LHCN-M2 (cell line): Measurements from ENCODE around the gene COPE. TPM values are rescaled to one million over a fixed set of nuclear protein-coding genes. Genes with fewer than 3 reads are reported as not detected.

Experiments
- DNase-seq: peaks from one replicate; pipeline ENCODE4 v3.0.0-alpha.2; 2012; ENCODE audit warnings: low read depth
- total RNA-seq: library from RNA; depleted of rRNA; stranded (reverse); fragments of >200 nt; gene quantifications from 2 replicates; pipeline ENCODE4 v1.2.3, GENCODE V29; 2014

Gene COPE
- total RNA-seq, 1 experiment from 2014 or later: 375 TPM

DNA sequence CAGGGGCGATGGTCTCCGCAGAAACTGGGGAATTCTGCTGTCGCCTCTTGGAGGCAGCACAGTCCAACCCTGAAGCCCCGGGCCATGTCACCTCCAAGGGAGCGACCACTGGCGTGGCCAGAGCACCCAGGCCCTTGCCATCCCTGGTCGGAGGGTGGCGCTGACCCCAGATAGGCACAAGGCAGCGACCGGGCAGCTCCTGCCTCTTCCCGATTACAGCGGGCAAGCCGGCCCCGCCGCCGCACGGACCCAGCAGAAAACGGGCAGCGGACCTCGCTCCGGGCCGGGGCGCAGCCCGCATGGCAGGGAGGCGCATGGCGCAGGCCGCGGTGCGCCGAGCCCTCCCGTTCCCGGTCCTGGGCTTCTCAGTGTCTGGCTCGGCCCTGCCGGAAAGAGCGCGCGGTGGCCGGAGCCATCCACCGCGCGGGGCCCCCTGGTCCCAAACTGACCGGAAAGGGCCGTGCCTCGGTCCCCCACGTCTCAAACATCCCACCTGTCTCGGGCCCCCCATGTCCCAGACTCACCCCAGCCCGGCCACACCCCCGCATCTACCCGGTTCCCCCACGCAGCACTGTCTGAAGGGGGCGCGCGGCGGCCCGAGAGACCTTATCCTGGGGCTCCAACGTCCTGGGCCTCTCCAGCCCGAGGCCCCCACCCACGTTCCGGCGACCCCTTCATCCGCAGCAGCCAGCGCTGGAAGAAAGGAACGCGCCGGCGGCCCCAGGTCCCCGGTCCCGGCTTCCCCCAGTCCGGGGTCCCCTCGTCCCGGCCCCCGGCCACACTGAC lies 24.0 kb downstream of the COPE start:
- DNase-seq: peak; percentile 50

DNA sequence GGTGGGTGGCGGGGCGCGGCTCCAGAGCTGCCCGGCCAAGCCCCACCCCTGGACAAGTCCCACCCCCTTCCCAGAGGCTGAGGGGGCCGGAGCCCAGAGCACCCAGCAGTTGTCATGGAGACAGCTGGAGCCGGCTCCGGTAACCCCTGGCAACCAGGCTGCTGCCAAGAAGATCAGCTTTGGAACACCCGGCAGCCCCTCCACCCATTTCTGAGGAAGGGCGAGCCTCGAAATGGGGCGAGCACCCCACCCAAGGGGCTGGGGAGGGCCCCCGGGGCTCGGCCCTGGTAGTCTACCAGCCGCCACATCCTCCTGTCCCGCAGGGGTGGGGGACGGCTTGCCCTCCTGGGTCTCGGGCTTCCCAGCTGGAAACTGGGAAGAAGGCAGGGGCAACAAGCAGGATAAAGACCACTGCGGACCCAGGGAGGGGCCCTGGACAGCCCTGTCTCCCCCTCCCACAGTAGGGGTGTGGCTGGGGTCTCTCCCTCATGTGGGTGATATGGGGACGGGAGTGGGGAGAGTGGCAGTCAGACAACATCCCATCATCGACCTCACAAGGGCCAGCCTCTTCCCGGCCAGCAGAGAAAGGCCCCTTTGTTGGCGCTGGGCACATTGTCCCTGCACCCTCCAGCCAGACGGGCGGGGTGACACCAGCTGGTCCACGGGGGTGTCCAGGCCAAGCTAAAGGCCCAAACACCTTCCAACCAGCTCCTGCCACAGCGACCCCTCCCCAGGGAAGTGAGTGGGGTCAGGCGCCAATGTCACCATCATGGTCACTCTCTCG lies 24.7 kb downstream of the COPE start:
- DNase-seq: peak; percentile 65

DNA sequence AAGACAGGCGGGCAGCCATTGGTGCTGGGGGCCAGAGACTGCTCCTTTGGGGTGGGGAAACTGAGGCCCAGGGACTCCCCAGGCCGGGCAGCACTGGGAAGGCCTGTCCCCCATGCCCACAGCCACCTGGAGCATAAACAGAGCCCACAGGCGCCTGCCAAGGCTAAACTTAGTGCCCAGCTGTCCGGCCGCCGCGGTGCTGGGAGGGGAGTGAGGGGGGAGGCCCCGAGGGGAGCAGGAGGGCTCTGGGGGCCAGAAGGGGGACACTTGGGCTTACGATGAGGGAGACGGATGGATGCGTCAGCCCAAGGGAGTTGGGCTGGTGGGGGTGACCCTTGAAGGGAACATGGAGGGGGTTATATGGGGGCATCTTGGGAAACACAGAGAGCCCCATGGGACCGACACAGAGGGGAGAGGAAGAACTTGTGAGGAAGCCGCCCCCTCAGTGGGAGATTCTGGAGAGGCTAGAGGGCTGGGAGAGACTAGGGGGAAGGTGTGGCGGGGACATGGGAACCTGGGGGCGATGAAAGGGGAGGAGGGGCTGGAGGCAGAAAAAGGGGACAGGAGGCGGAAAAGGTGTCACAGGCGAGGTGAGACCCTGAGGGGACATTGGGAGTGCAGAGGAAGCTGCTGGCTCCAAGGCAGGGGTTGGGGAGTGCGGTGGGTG lies 25.5 kb downstream of the COPE start:
- no peak for DNase-seq

DNA sequence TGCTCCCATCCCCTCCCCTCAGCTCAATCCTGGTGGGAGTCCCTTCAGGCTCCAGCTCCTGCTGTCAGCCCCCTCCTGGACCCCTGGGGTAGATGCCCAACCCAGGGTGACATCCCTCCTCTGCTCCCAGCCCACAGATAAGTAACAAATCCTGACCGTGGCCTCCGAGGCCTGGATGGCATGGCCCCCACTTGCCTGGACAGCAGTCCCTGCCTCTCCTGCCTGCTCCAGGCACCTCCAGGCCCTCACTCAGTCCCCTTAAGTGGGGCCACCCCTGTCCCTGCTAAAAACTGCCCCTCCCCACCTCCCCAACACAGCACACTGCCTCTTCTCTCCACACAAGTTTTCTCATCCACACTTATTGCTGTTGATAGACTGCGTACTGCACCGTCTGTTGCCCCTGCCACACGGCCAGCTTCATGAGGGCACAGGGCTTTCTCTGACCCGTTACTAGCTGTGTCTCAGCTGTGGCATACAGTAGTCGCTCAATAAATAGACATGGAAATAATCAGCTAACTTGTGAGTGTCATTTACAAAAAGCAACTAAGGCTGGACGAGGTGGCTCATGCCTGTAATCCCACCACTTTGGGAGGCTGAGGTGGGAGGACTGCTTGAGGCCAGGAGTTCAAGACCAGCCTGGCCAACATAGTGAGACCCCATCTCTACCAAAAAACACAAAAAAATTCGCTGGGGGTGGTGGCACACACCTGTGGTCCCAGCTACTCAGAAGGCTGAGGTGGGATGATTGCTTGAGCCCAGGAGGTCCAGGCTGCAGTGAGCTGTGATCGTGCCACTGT lies 29.0 kb downstream of the COPE start:
- no peak for DNase-seq

DNA sequence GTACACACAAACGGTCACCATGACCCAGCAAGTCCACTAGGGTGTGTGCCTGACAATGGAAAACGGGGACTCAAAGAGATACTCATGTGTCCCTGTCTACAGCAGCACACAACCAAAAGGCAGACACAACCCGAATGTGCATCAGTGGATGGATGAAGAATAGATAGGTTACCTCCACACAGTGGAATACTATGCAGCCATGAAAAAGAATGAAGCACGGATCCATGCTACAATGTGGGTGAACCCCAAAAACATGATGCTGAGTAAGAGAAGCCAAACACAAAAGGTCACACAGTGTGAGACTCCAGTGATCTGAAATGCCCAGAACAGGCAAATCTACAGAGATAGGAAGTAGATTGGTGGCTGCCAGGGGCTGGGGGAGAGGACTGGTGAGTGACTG lies 32.2 kb downstream of the COPE start:
- DNase-seq: no peak

DNA sequence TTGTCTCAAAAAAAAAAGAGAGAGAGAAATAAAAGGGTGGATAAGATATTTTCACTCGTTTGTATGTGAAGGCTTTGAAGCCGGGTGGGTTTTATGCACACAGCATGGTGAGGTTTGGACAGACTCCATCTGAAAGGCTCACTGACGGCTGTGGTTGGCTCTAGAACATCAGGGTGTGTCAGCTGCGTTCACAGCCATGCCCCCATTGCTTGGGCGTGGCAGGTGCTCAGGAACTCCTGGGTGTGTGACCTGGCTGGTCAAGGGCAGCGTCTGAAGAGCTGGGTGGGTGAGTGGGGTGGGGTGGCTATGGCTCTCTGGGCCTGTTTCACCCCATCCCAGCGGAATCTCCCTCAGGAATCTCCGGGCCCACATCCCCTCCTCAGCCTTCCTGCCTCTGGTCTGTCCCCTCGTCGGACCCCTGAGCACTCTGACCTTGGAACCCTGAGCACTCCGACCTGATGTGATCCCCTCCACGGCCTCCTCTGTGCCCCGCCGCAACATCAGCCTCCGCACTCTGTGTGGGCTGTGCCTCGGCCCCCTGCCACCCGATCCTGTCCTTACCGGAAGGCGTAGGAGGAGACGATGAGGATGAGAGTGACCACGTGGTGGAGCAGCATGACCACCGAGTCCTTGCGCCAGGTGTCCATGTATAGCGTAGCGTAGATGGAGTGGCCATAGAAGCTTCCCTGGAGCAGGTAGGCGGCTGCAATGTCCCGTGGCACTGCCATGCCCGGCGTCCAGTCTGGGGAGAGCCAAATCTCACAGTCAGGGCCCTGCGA lies 35.5 kb downstream of the COPE start:
- DNase-seq: no peak

DNA sequence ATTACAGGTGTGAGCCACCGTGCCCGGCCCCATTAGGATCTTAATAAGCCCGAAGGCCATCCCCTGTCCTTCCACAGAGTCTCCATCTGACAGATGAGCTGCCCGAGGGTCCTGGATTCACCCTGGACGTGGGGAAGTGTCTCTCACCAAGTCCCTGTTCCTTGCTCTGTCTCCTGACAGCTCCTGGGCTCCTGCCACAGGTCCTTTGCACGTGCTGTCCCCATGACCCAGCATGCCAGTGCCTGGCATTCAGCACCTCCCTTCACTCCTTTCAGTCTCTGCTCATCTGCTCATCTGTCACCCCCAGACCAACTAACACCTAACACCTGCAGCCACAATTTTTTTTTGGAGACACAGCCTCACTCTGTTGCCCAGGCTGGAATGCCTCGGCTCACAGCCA lies 37.7 kb downstream of the COPE start:
- no peak for DNase-seq

DNA sequence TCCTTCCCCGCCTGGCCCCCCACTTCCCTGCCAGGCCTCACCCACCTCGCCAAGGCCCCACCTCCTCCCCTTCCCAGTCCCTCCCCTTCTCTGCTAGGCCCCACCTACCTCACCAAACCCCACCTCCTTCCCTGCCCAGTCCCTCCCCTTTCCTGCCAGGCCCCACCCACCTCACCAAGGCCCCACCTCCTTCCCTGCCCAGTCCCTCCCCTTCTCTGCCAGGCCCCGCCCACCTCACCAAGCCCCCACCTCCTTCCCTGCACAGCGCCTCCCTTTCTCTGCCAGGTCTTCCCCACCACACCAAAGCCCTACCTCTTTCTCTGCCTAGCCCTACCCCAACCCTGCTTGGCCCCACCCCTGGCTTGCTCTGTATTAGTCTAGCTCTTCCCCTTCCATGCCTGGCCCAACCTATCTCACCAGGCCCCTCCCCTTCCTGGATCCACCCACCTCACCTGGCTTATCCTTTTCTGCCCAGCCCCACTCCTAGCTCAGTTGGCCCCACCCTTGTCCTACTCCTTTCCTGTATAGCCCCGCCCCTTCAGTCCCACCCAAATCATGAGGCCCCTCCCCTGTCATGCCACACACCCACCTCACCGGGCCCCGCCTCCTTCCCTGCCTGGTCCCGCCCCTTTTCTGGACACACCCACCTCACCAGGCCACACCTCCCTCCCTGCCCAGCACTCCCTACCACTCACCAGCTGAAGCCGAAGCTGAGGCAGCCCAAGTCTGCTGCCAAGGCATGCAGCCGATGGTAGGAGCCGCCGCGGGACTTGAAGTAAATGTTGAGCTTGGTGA lies 39.4 kb downstream of the COPE start:
- DNase-seq: peak; percentile 29

DNA sequence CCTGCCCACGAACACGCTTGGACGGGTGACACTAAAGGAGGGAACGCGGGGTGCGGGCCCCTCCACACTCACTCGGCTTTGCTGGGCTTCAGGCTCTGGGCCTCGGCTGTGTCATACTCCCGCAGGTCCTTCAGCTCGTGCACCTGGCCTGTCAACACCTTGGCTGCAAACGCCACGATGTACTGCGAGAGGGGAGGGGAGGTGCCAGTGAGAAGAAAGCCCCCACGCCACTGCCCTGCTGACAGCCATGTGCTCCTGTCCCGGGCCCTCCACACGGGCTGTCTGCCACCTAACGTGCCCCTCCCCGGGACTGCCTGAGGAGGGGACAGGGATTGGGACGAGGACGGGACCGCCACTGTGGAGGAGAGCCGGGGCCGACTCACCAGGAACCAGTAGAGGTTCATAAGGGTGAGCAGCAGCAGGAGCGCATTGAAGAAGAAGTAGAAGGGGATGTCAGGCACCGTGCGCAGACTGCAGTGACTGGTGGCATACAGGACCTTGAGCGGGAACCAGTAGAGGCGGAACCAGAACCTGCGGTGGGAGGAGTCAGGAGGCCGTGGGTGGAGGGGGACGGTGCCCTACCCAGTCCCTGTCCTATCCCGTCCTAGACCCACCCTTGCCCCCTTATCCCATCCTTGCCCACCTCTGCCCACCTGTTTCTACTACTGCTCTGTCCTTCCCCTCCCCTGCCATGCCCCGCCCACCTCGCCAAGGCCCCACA lies 40.2 kb downstream of the COPE start:
- DNase-seq: no peak

DNA sequence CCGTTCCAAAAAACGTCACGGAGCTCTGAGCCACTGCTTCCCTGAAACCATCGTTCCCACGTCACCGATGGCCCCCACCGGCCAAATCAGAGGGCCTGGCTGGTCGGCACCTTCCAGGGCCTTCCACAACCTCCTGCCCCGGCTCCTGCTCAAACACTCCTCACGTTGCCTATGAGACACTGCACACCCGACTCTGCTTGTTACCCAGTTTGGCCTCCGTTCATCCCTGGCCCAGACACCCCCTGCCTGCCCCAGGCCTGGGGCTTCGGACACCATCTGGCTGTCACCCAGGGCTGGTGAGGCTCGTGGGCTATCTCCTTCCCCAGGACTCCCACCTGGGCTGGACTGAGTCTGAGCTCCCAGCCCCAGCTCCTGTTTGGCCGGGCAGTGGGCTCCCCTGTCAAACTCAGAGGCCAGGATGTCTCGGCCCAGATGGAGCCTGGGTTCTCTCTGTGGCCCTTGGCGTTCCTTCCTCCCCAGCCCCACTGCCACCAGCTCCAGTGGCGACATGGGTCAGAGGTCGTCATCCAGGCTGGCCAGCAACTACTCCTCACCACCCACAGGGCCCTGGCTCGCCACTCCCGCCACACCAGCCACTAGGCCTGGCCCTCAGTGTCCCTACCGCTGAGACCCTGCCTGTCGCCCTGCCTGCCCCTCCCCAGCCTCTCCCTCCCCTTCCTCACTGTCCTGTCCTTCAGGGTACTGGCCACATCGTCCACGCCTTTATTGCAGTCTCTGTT lies 41.0 kb downstream of the COPE start:
- no peak for DNase-seq

DNA sequence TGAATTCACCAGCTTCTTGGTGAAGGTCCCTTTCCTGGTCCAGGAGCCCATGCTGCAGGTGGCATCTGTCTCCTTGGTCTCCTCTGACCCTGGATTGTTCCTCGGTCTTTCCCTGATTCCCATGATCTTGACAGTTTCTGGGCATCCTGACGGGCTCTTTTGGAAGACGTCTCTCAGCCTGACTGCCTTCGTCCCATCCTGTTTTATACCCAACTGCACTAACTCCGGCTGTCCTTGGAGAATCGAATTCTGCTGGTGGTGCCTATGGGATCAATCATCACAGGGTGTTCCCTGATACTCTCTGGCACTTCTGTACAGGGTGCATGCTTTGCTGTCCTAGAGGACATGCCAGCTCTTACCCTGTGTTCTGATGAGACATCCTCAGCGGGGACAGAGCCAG lies 42.3 kb downstream of the COPE start:
- no peak for DNase-seq

DNA sequence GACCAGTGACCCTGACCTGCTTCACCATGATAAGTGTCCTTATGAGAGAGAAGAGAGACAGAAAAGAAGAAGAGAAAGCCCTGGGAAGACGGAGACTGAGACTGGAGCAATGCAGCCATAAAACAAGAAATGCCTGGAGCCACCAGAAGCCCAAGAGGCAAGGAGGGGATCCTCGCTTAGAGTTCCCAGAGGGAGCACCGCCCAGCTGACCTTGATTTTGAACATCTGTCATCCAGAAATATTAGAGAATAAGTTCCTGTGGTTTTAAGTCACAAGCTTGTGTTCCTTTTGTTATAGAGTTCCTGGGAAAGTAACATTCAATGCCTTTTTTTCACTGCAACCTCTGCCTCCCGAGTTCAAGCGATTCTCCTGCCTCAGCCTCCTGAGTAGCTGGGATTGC lies 43.5 kb downstream of the COPE start:
- peak; percentile 41 for DNase-seq

DNA sequence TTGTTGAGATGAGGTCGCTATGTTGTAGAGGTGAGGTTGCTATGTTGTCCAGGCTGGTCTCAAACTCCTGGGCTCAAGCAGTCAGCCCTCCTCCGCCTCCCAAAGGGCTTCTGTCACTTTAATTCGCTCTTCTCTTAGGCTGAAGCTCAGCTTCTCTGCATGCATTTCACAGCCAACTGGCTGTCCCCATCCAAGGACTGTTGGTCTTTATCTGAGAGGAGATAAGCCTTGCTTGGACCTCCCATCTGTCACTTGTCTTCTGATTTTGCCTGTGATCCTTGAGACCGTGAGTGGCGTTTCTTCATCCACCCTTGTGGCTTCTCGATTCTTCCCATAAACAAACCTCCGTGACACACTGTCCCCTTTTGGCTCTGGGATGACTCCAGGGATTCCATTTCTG lies 47.6 kb downstream of the COPE start:
- DNase-seq: no peak

DNA sequence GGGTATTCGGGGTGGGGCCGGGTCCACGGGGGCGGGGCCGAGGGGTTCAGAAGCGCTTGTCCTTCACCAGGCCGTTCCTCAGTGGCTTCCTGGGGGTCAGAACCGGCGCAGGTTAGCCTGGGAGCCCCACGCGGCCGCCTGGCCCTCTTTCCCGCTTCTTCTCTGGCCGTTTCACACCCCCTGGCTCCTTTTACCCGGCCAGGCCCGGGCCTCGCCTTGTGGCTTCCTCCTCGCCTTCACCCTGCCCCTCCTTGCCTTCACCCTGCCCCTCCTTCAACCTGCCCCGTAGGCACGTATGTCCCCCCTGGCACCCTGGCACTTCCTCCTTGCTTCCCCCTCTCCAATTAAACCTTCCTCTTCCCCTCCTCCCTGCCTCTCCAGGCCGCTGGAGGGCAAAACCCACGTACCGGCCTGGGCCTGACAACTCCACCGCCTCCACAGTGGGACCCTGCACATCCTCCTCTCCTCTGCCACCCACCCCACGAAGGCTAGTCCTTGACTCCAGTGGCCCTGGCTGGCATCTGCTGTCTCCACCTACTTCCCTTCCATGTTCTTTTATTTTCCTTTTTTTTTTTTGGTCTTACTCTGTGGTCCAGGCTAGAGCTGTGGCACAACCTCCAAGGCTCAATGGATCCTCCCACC lies 48.5 kb downstream of the COPE start:
- DNase-seq: no peak

DNA sequence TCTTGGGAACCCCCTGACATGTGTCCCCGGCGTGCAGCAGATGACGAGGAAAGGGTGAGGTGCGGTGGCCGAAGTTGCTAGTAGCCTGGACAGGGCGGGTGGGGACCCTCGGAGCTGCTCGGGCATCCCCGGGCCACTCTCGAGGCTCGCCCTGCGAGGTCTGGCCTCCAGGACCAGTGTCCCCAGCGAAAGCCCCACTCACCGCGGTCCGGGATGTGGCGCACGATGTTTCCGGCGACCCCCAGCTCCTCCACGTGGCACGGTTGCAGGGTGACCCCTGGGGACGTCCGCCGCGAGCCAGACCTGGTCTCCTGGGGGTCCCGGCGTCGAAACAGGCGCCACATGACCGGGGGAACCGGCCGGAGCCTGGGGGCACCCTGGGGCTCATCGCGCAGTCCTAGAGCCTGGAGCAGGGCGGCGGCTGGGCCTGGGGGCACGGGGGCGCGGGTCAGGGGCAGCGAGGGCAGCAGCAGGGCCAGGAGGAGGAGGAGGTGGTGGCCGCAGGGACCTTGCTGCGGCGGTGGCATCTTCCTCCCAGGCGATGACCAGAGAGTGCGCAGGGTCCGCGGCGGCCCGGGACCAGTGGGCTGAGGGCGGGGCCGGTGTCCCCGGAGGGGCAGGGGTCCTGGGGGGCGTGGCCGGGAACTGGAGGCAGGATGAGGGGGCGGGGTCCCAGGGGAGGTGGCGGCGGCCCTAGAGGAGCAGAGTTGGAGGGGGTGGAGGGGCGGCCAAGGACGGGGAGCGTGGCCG lies 49.2 kb downstream of the COPE start:
- DNase-seq: no peak

DNA sequence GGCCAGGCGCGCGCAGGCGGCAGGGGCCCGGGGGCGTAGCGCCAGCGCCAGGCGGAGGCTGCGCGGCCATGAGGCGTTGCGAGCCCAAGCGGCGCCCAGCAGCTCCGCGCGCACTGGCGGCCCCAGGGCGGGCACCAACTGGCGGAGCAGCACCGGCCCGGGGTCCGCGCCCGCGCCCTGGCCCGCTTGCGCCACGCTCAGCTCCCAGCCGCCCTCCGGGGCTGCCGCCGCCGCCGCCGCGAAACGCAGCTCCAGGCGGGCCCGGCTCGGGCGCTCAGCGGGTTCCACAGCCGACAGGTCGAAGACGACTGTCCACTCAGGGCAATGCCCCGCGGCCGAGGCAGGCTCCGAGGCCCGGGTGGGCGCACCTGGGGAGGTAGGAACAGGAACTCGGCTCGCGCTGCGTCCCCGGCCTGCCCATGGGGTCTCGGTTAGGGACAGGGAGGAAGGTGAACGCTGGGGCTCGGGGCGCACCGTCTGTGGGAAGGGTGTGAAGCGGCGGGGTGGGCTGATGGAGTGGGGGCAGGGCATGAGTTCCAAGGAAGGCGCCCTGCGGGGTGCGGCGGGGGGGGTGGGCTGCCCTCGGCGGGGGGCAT lies 50.1 kb downstream of the COPE start:
- DNase-seq: no peak
